Measurements from ENCODE around the gene MRM3.

- TF ChIP-seq CTCF (conservative IDR thresholded peaks at IDR 0.05) (no peak), ZFX (IDR thresholded peaks at IDR 0.05) (no peak)
Observed at GRCh38 chr17:746181-746580, 36.0 kb upstream of the MRM3 start.
